Measurements from ENCODE around the gene ZNRF3. TPM values are rescaled to one million over a fixed set of nuclear protein-coding genes. Genes with fewer than 3 reads are reported as not detected.
"Not testable (repeated sequence)": the region's sequence is repeated elsewhere in the genome, so short reads cannot be mapped to it uniquely, and the experiment has no call there.

ZNRF3 gene
- polyA plus RNA-seq, 3 donors = 0.13 TPM; not detected in 2

DNA sequence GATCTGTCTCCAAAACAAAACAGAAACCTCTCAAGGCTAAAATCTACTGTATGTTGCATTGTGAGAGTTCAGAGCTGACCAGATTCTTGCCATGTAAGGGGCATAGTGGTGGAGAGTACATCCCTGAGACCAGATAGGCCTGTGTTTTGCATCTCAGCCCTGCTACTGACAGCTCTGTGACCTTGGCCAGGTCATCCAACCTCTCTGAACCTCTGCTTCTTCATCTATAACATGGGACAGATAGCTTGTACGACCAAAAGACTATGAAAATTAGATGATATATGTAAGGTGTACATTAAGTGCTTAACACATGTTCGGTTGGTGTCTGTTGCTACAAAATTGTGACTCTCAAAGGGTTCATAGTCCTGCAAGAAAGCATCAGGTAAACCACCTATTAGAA, 22.9 kb downstream of the ZNRF3 start:
- DNase-seq = no peak
- no peak overlapping the region for H3K27ac Mint-ChIP-seq
- H3K4me3 Mint-ChIP-seq = no peak overlapping the region
- no peak for TF ChIP-seq CTCF (IDR thresholded peaks at IDR 0.05)
- no peaks in the 10 kb centered on the region for H3K4me1 Mint-ChIP-seq
- Histone ChIP-seq H4K20me1 (ENCODE audit: insufficient read depth, low read length) (no peaks in the 10 kb centered on the region), H3K4me1 (ENCODE audit: control insufficient read depth in 1 of 2, insufficient read depth in 2 of 2, low read length in 2 of 2) (no peaks in the 10 kb centered on the region), H3K27ac (ENCODE audit: low read depth in 1 of 2, low read length in 2 of 2) (no peak overlapping the region), H3K4me2 (replicated peaks; ENCODE audit: extremely low read depth, low read length, poor library complexity, severe bottlenecking) (no peak overlapping the region), H3K27me3 (ENCODE audit: control insufficient read depth in 2 of 2, insufficient read depth in 2 of 2, low read length in 2 of 2) (no peaks in the 10 kb centered on the region), H3K9me3 (replicated peaks in 1 of 2; ENCODE audit: control insufficient read depth in 1 of 2, insufficient read depth in 1 of 2, low read length in 2 of 2) (no peaks in the 10 kb centered on the region), H3K4me3 (replicated peaks in 1 of 3; ENCODE audit: low read depth in 2 of 3, low read length in 3 of 3) (no peak overlapping the region), H3K79me2 (ENCODE audit: insufficient read depth, low read length) (no peaks in the 10 kb centered on the region), H3K9ac (ENCODE audit: insufficient read depth, low read length, poor library complexity, severe bottlenecking) (no peak overlapping the region), H3K36me3 (replicated peaks in 1 of 2; ENCODE audit: control insufficient read depth in 1 of 2, insufficient read depth in 2 of 2, low read length in 2 of 2) (no peaks in the 10 kb centered on the region), H2AFZ (ENCODE audit: insufficient read depth, low read depth, low read length, poor library complexity, severe bottlenecking) (no peak overlapping the region)
- WGBS (ENCODE audit: insufficient coverage) = 80% methylated on average over 1 of the region's 2 CpGs
- H3K36me3 Mint-ChIP-seq = no peaks in the 10 kb centered on the region
- H3K27me3 Mint-ChIP-seq (ENCODE audit: low read depth in 3 of 3) = peaks cover 2% of the 10 kb centered on the region in 3 donors
- intact Hi-C loops (cut with micrococcal nuclease) = no loop called here
- no peaks in the 10 kb centered on the region for H3K9me3 Mint-ChIP-seq

GRCh38 chr22:28907311-28908008, 24.1 kb downstream of the ZNRF3 start:
- no peaks in the 10 kb centered on the region for H3K36me3 Mint-ChIP-seq
- no peaks in the 10 kb centered on the region for H3K9me3 Mint-ChIP-seq
- intact Hi-C loops (cut with micrococcal nuclease) = no loop called here
- 100% methylated on average over 2 of the region's 5 CpGs for WGBS (ENCODE audit: insufficient coverage)
- Histone ChIP-seq H3K4me2 (replicated peaks; ENCODE audit: extremely low read depth, low read length, poor library complexity, severe bottlenecking) (no peak overlapping the region), H4K20me1 (ENCODE audit: insufficient read depth, low read length) (no peaks in the 10 kb centered on the region), H3K9ac (ENCODE audit: insufficient read depth, low read length, poor library complexity, severe bottlenecking) (no peak overlapping the region), H3K4me1 (ENCODE audit: control insufficient read depth in 1 of 2, insufficient read depth in 2 of 2, low read length in 2 of 2) (no peaks in the 10 kb centered on the region), H3K4me3 (replicated peaks in 1 of 3; ENCODE audit: low read depth in 2 of 3, low read length in 3 of 3) (no peak overlapping the region), H3K79me2 (ENCODE audit: insufficient read depth, low read length) (no peaks in the 10 kb centered on the region), H2AFZ (ENCODE audit: insufficient read depth, low read depth, low read length, poor library complexity, severe bottlenecking) (no peak overlapping the region), H3K9me3 (replicated peaks in 1 of 2; ENCODE audit: control insufficient read depth in 1 of 2, insufficient read depth in 1 of 2, low read length in 2 of 2) (no peaks in the 10 kb centered on the region), H3K27me3 (ENCODE audit: control insufficient read depth in 2 of 2, insufficient read depth in 2 of 2, low read length in 2 of 2) (no peaks in the 10 kb centered on the region), H3K36me3 (replicated peaks in 1 of 2; ENCODE audit: control insufficient read depth in 1 of 2, insufficient read depth in 2 of 2, low read length in 2 of 2) (no peaks in the 10 kb centered on the region), H3K27ac (ENCODE audit: low read depth in 1 of 2, low read length in 2 of 2) (no peak overlapping the region)
- H3K27me3 Mint-ChIP-seq (ENCODE audit: low read depth in 3 of 3) = peaks cover 0 to 2% (median 2%) of the 10 kb centered on the region in 3 donors
- H3K4me1 Mint-ChIP-seq = no peaks in the 10 kb centered on the region
- no peak for DNase-seq
- no peak overlapping the region for H3K4me3 Mint-ChIP-seq
- H3K27ac Mint-ChIP-seq = no peak overlapping the region
- no peak for TF ChIP-seq CTCF (IDR thresholded peaks at IDR 0.05)

- not testable (repeated sequence) for H3K4me2 ChIP-seq (replicated peaks; ENCODE audit: extremely low read depth, low read length, poor library complexity, severe bottlenecking); H3K27ac Mint-ChIP-seq; H3K79me2 ChIP-seq (ENCODE audit: insufficient read depth, low read length)
These were observed 25.4 kb downstream of the ZNRF3 start for GRCh38 chr22:28908810-28909209.

More at GRCh38 chr22:28908810-28909209, 25.4 kb downstream of the ZNRF3 start:
- H3K4me3 ChIP-seq (replicated peaks in 1 of 3; ENCODE audit: low read depth in 2 of 3, low read length in 3 of 3); H3K27me3 ChIP-seq (ENCODE audit: control insufficient read depth in 2 of 2, insufficient read depth in 2 of 2, low read length in 2 of 2); H3K4me3 Mint-ChIP-seq; DNase-seq; H2AFZ ChIP-seq (ENCODE audit: insufficient read depth, low read depth, low read length, poor library complexity, severe bottlenecking); H3K27ac ChIP-seq (ENCODE audit: low read depth in 1 of 2, low read length in 2 of 2); H3K4me1 Mint-ChIP-seq; H3K9me3 ChIP-seq (replicated peaks in 1 of 2; ENCODE audit: control insufficient read depth in 1 of 2, insufficient read depth in 1 of 2, low read length in 2 of 2); H4K20me1 ChIP-seq (ENCODE audit: insufficient read depth, low read length); H3K36me3 Mint-ChIP-seq; H3K36me3 ChIP-seq (replicated peaks in 1 of 2; ENCODE audit: control insufficient read depth in 1 of 2, insufficient read depth in 2 of 2, low read length in 2 of 2); H3K9me3 Mint-ChIP-seq; H3K27me3 Mint-ChIP-seq (ENCODE audit: low read depth in 3 of 3); H3K9ac ChIP-seq (ENCODE audit: insufficient read depth, low read length, poor library complexity, severe bottlenecking); H3K4me1 ChIP-seq (ENCODE audit: control insufficient read depth in 1 of 2, insufficient read depth in 2 of 2, low read length in 2 of 2); intact Hi-C loops (cut with micrococcal nuclease): not testable (repeated sequence)
- 84% methylated on average over 8 of the region's 10 CpGs for WGBS (ENCODE audit: insufficient coverage)
